HEK293T (cell line): ENCODE measurements around the gene ADAMTS15.

Experiments
- CTCF ChIA-PET: fragments of 350-600 bp; formaldehyde crosslinking; extraction: SDS; loops from one replicate; lab custom pipeline; 2021; ENCODE audit warnings: antibody characterized with exemption, inconsistent platforms; lab: Yijun Ruan, JAX
- POLR2A ChIA-PET: fragments of 350-600 bp; formaldehyde crosslinking; extraction: SDS; loops from one replicate; lab custom pipeline; 2020; ENCODE audit warnings: antibody characterized with exemption, inconsistent platforms; lab: Yijun Ruan, JAX
- DNase-seq: peaks from one replicate; pipeline ENCODE4 v3.0.0; 2012; ENCODE audit warnings: mixed read lengths; ENCODE audit errors: extremely low spot score
- ARNT ChIP-seq: fragments of 450-650 bp; IDR thresholded peaks from 2 replicates; pipeline ENCODE4 v1.6.1; 2017; ENCODE audit warnings: mild to moderate bottlenecking
- BHLHE40 ChIP-seq: fragments of 450-650 bp; IDR thresholded peaks from 2 replicates; pipeline ENCODE4 v1.6.1; 2016; ENCODE audit warnings: mild to moderate bottlenecking, moderate library complexity, borderline replicate concordance
- CTBP1 ChIP-seq: fragments of 450-650 bp; IDR thresholded peaks from 2 replicates; pipeline ENCODE4 v1.6.1; 2016; ENCODE audit warnings: borderline replicate concordance
- ELF4 ChIP-seq: fragments of 450-650 bp; IDR thresholded peaks from 2 replicates; pipeline ENCODE4 v1.6.1; 2017; ENCODE audit warnings: antibody characterized with exemption
- FOXA1 ChIP-seq: fragments of 450-650 bp; IDR thresholded peaks from 2 replicates; pipeline ENCODE4 v1.6.1; 2016; ENCODE audit warnings: mild to moderate bottlenecking
- FOXK2 ChIP-seq: fragments of 450-650 bp; IDR thresholded peaks from 2 replicates; pipeline ENCODE4 v1.6.1; 2016; ENCODE audit warnings: mild to moderate bottlenecking
- FOXM1 ChIP-seq: fragments of 450-650 bp; IDR thresholded peaks from 2 replicates; pipeline ENCODE4 v1.6.1; 2017; ENCODE audit warnings: mild to moderate bottlenecking, borderline replicate concordance
- HDGF ChIP-seq: fragments of 450-650 bp; IDR thresholded peaks from 2 replicates; pipeline ENCODE4 v1.6.1; 2017; ENCODE audit warnings: antibody characterized with exemption, borderline replicate concordance
- L3MBTL2 ChIP-seq: fragments of 450-650 bp; conservative IDR thresholded peaks from 2 replicates; pipeline ENCODE4 v1.6.1; 2016; ENCODE audit warnings: mild to moderate bottlenecking
- LEF1 ChIP-seq: fragments of 450-650 bp; IDR thresholded peaks from 2 replicates; pipeline ENCODE4 v1.6.1; 2017; ENCODE audit warnings: mild to moderate bottlenecking, borderline replicate concordance
- NFRKB ChIP-seq: fragments of 450-650 bp; IDR thresholded peaks from 2 replicates; pipeline ENCODE4 v1.6.1; 2016; ENCODE audit warnings: mild to moderate bottlenecking, moderate library complexity
- SP1 ChIP-seq: fragments of 450-650 bp; IDR thresholded peaks from 2 replicates; pipeline ENCODE4 v1.6.1; 2017
- SUZ12 ChIP-seq: fragments of 450-650 bp; IDR thresholded peaks from 2 replicates; pipeline ENCODE4 v1.6.1; 2016; ENCODE audit warnings: mild to moderate bottlenecking
- TARDBP ChIP-seq: fragments of 450-650 bp; IDR thresholded peaks from 2 replicates; pipeline ENCODE4 v1.6.1; 2016
- ZNF384 ChIP-seq: fragments of 450-650 bp; IDR thresholded peaks from 2 replicates; pipeline ENCODE4 v1.6.1; 2016
- TF ChIP-seq, protein P1 (sequence below): fragments of 450-650 bp; IDR thresholded peaks from 2 replicates; pipeline ENCODE4 v1.6.1; 2016

Gene ADAMTS15

DNA sequence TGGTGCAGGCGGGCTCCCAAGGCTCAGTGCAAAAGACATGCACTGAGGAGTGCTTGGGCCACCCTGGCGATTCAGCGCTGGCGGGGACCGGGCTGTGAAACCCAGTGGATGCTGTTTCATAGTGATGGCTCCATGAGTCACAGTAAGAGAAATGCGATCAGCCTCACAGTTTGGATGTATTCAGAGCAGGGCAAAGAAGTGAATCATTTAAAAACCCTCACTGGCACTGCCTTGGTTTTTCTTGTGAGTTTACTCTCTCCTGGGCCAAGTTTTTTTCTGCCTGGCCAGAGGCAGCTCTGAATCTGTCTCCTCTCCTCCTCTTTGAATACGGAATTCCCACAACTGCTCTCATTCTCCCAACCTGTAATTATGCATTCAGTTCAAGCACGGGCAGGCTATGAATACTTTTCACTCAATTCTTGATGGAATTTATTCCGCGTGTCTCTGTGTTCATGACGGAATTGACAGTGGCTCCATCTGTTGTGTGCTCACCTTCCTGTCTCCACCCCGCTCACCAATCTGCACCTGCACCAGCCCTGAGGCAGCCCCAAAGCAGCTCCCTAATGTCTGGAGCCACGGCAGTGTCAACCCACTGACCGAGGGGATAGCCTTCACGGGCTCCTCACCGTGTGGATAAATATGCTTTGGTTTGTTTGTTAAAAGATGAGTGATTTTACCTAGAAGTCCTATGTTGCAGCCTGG lies 34.9 kb upstream of the ADAMTS15 start:
- CTCF ChIA-PET, result interaction anchor here (0.9 kb wide), 1 partner anchor 492 kb away, joined by 3 read pairs; no protein-coding TSS in a partner anchor
- POLR2A ChIA-PET, result no interaction called here
- no peak for DNase-seq
- TF ChIP-seq HDGF, result no peak
- no peak for TF ChIP-seq NFRKB
- no peak for TF ChIP-seq FOXK2
- TF ChIP-seq SUZ12, result no peak
- no peak for TF ChIP-seq FOXA1
- TF ChIP-seq, protein P1, sequence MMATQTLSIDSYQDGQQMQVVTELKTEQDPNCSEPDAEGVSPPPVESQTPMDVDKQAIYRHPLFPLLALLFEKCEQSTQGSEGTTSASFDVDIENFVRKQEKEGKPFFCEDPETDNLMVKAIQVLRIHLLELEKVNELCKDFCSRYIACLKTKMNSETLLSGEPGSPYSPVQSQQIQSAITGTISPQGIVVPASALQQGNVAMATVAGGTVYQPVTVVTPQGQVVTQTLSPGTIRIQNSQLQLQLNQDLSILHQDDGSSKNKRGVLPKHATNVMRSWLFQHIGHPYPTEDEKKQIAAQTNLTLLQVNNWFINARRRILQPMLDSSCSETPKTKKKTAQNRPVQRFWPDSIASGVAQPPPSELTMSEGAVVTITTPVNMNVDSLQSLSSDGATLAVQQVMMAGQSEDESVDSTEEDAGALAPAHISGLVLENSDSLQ, result no peak

DNA sequence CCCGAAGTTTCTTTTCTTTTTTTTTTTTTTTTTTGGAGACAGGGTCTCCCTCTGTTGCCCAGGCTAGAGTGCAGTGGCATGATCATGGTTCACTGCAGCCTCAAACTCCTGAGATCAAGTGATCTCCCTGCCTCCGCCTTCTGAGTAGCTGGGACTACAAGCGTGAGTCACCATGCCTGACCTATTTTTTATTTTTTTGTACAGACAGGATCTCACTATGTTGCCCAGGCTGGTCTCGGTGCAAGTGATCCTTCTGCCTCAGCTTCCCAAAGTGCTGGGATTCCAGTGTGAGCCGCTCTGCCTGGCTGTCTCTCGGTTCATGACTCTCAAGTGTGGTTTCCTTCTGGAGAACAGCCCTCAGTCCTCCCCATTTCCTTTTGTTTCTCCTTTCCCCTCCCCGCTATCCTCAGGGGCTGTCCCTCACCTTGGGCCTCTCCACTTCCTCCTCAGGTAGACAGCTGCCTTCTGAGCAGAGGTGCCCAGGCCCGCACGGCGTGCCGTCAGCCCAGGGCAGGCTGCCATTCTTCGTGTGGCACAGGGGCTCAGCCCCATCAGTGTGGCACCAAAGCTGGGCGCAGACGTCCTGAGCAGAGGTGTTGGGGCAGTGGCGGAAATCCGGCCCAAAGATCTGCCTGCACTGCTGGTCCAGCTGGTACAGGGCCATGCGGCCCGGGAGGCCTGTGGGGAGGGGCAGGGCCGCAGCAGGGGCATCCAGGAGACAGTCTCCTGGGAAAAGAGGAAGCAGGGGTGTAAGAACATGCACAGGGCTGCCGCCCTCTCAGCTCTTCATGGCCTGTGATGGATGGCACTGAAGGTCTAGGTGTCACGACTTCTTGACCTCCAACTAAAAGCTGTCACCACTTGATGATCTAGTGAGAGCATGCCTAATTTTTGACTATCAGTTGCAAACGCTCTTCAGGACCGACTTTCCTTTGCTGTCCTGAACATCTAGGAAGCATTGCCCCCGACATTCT lies 34.1 kb upstream of the ADAMTS15 start:
- CTCF ChIA-PET, result no interaction called here
- TF ChIP-seq HDGF (no peak), ZNF384 (no peak), FOXK2 (no peak), NFRKB (no peak), L3MBTL2 (no peak), LEF1 (no peak), SUZ12 (no peak), FOXA1 (no peak), ELF4 (no peak), BHLHE40 (no peak), SP1 (no peak)
- TF ChIP-seq, protein P1, result no peak
- POLR2A ChIA-PET, result no interaction called here
- no peak for DNase-seq

DNA sequence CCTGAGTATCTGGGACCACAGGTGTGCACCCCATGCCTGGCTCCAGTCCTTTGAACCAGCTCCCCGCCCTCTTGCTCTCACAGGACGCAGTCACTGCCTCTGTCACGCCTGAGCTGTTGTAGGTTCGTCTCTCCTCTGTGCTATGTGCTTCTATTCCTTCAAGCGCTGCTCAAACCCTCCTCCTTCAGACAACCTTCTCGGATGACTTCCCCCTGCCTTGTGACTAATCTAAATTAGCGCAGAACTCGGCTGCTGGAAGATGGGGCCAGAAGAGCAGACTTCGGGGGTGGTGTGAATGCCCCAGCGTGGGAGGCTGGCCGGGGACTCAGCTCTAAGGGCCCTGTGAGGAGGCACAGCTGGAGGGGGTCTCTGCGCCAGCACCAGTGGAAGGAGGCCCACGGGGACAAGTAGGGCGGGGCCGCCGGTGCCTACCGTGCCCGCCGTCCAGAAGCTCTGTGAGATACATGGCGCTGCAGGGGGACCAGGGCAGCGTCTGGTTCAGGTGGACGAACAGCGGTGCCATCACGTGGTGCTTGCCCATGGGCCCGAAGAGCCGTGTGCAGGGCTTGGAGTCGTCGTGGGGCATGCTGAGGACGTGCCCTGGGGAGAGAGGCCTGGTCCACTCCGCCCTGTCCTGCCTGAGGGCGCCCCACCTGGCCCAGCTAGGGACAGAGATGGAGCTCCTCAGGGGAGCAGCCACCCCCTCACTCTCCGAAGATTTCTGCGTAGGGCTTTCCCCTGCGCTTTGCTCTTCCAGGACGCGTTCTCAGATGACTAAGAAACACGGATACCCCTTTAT lies 32.5 kb upstream of the ADAMTS15 start:
- no peak for TF ChIP-seq L3MBTL2
- POLR2A ChIA-PET, result no interaction called here
- CTCF ChIA-PET, result interaction anchor here (0.6 to 1.1 kb wide), 2 partner anchors 15 to 44 kb away, joined by 3 read pairs; no protein-coding TSS in a partner anchor
- DNase-seq, result no peak

DNA sequence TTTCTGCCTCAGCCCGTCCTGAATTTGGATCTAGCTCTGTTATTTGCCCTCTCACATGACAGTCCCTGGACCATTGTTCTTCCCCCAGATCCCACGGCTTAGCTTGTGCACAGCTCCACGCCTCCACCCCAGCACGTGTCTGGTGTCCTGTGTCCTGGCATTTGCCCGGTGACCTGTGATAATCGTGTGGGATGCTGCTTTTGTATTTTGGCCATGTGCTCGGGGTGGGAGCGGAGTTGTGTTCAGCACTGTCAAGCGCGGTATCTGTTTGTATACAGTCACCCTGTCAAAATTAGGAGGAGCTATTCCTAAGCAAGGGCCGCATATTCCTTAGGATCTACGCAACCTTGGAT lies 31.9 kb upstream of the ADAMTS15 start:
- ChIA-PET CTCF (interaction anchor here (1.1 kb wide), 1 partner anchor 16 kb away, joined by 3 read pairs; no protein-coding TSS in a partner anchor), POLR2A (no interaction called here)
- TF ChIP-seq CTBP1, result no peak
- TF ChIP-seq NFRKB, result no peak
- no peak for TF ChIP-seq SP1
- no peak for TF ChIP-seq ARNT
- TF ChIP-seq, protein P1, result no peak
- no peak for TF ChIP-seq LEF1
- no peak for TF ChIP-seq FOXK2
- TF ChIP-seq TARDBP, result no peak
- no peak for TF ChIP-seq FOXM1
- TF ChIP-seq L3MBTL2, result no peak
- no peak for TF ChIP-seq ELF4
- TF ChIP-seq FOXA1, result no peak
- no peak for TF ChIP-seq BHLHE40
- no peak for TF ChIP-seq HDGF
- TF ChIP-seq ZNF384, result no peak
- TF ChIP-seq SUZ12, result no peak
- no peak for DNase-seq

DNA sequence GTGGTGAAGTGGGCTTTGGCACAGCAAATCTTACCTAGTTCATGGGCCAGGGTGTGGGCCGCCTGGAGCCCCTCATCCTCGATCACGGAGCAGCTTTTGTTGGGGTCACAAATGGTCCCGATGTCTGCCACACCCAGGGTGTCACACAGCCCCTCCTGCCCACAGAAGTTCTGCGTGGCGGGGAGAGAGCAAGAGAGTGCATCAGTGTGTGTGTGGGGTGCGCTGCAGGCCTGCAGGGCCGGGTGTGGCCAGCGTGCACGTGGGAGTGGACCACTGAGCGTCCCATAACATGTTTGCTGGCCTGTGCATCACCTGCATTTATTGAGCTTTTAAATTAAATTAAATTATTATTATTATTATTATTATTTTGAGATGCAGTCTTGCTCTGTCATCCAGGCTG lies 31.5 kb upstream of the ADAMTS15 start:
- TF ChIP-seq FOXM1 (no peak), ZNF384 (no peak), FOXA1 (no peak), ELF4 (no peak), SP1 (no peak), SUZ12 (no peak), HDGF (no peak), FOXK2 (no peak), NFRKB (no peak), TARDBP (no peak), LEF1 (no peak), ARNT (no peak), L3MBTL2 (no peak), CTBP1 (no peak), BHLHE40 (no peak)
- TF ChIP-seq, protein P1, result no peak
- POLR2A ChIA-PET, result no interaction called here
- CTCF ChIA-PET, result no interaction called here
- no peak for DNase-seq
